Neural cell (in vitro differentiated cells): Measurements from ENCODE around the gene RGS6.

Experiments used
- CTCF ChIP-seq: fragments of 450-650 bp; IDR thresholded peaks from 2 replicates; pipeline ENCODE4 v1.5.1; 2014; ENCODE audit warnings: antibody characterized with exemption, mild to moderate bottlenecking, moderate library complexity; ENCODE audit not compliant: poor library complexity, severe bottlenecking
- EP300 ChIP-seq: fragments of 450-650 bp; conservative IDR thresholded peaks from 2 replicates; pipeline ENCODE4 v1.6.1; 2014; ENCODE audit warnings: antibody characterized with exemption, mild to moderate bottlenecking, moderate library complexity; ENCODE audit not compliant: poor library complexity, severe bottlenecking
- MXI1 ChIP-seq: fragments of 450-650 bp; conservative IDR thresholded peaks from 2 replicates; pipeline ENCODE4 v1.6.1; 2014; ENCODE audit warnings: antibody characterized with exemption, mild to moderate bottlenecking; ENCODE audit not compliant: poor library complexity, severe bottlenecking
- POLR2AphosphoS5 ChIP-seq: IDR thresholded peaks from 2 replicates; pipeline ENCODE4 v1.6.1; 2012
- REST ChIP-seq: IDR thresholded peaks from 2 replicates; pipeline ENCODE4 v1.6.1; 2012; ENCODE audit warnings: borderline replicate concordance

GRCh38 chr14:72303930-72304329, 371.7 kb downstream of the RGS6 start:
- TF ChIP-seq CTCF (no peak), REST (no peak), MXI1 (no peak), POLR2AphosphoS5 (no peak), EP300 (no peak)
